Stimulated activated CD8-positive, alpha-beta memory T cell treated with anti-CD3 and anti-CD28 coated beads, Interleukin-4, amount 100 ng/mL, for 4 hours (primary cell): Measurements from ENCODE around the gene TAAR9.
"Not testable (repeated sequence)": the region's sequence is repeated elsewhere in the genome, so short reads cannot be mapped to it uniquely, and the experiment has no call there.

Experiments used
- DNase-seq, 2 donors: peaks; one replicate each; pipeline ENCODE4 v3.0.0-alpha.2; 2020; ENCODE audit warnings: low read depth in 2 of 2, low spot score in 1 of 2

Gene TAAR9

GRCh38 chr6:132513831-132514545 is 24.1 kb upstream of the TAAR9 start:
- DNase-seq = no peak

GRCh38 chr6:132515386-132515785 is 22.7 kb upstream of the TAAR9 start:
- DNase-seq = no peak

GRCh38 chr6:132520953-132521352 is 17.1 kb upstream of the TAAR9 start:
- no peak for DNase-seq

- no peak for DNase-seq
Observed at GRCh38 chr6:132524646-132525045, 13.4 kb upstream of the TAAR9 start.

GRCh38 chr6:132525866-132526265 is 12.2 kb upstream of the TAAR9 start:
- no peak for DNase-seq

GRCh38 chr6:132526461-132526860 is 11.6 kb upstream of the TAAR9 start:
- DNase-seq = no peak

GRCh38 chr6:132527791-132528190 is 10.3 kb upstream of the TAAR9 start:
- no peak for DNase-seq

- DNase-seq = peak; percentile 37 to 53
Observed at GRCh38 chr6:132530293-132530974, 7.6 kb upstream of the TAAR9 start.

GRCh38 chr6:132534546-132534945 is 3.5 kb upstream of the TAAR9 start:
- DNase-seq = not testable (repeated sequence)

- no peak for DNase-seq
Observed at GRCh38 chr6:132537145-132537544, 932 bp upstream of the TAAR9 start.

GRCh38 chr6:132544826-132545225 is 6.7 kb downstream of the TAAR9 start:
- no peak for DNase-seq

GRCh38 chr6:132548746-132549463 is 10.8 kb downstream of the TAAR9 start:
- DNase-seq = no peak

- DNase-seq = no peak
Observed at GRCh38 chr6:132551214-132551613, 13.1 kb downstream of the TAAR9 start.

GRCh38 chr6:132552372-132552771 is 14.3 kb downstream of the TAAR9 start, which contains the start of gene TAAR8:
Gene TAAR8 (plus strand): TSS chr6:132552672. CDS start chr6:132552693, 21 bp downstream.
- DNase-seq = no peak

- DNase-seq = not testable (repeated sequence)
Observed at GRCh38 chr6:132560087-132560486, 22.0 kb downstream of the TAAR9 start.

- no peak for DNase-seq
Observed at GRCh38 chr6:132566404-132566803, 28.3 kb downstream of the TAAR9 start.

GRCh38 chr6:132567566-132567965 is 29.5 kb downstream of the TAAR9 start:
- no peak for DNase-seq

GRCh38 chr6:132568611-132569010 is 30.5 kb downstream of the TAAR9 start:
- no peak for DNase-seq

- no peak for DNase-seq
Observed at GRCh38 chr6:132569170-132569569, 31.1 kb downstream of the TAAR9 start.

- DNase-seq = no peak
Observed at GRCh38 chr6:132570221-132570777, 32.2 kb downstream of the TAAR9 start, which contains the start of gene TAAR6. Gene TAAR6 (plus strand): TSS chr6:132570322. CDS start chr6:132570322, 0 bp downstream.

- no peak for DNase-seq
Observed at GRCh38 chr6:132571774-132572173, 33.7 kb downstream of the TAAR9 start.

- DNase-seq = no peak
Observed at GRCh38 chr6:132584698-132585097, 46.6 kb downstream of the TAAR9 start.
